B cell (primary cell): ENCODE data around the gene OR2B6. TPM values are rescaled to one million over a fixed set of nuclear protein-coding genes. Genes with fewer than 3 reads are reported as not detected.

ENCODE experiments used
- ATAC-seq: fragments of 200-7000 bp; cut with Tn5 transposase; one replicate; pipeline ENCODE4 v1.10.0; 2021; ENCODE audit warnings: low read depth, mild to moderate bottlenecking, moderate number of reproducible peaks, moderate library complexity
- CTCF ChIA-PET: fragments of 350-600 bp; sonication (Branson Sonifier 250); formaldehyde crosslinking; loops from one replicate; lab custom pipeline; 2021; ENCODE audit warnings: antibody characterized with exemption, inconsistent platforms; lab: Charles Lee
- POLR2A ChIA-PET: fragments of 350-600 bp; sonication (Branson Sonifier 250); formaldehyde crosslinking; loops from one replicate; lab custom pipeline; 2021; ENCODE audit warnings: antibody characterized with exemption; lab: Charles Lee
- DNase-seq: peaks from one replicate; pipeline ENCODE4 v3.0.0; 2013
- H2AFZ ChIP-seq: 2 replicates; pipeline ENCODE4 v1.6.1; 2012; ENCODE audit warnings: mild to moderate bottlenecking, low read depth, low read length; ENCODE audit not compliant: insufficient read depth, poor library complexity, severe bottlenecking
- H3K27ac ChIP-seq, 2 donors: 1 replicate in 1 of 2; 2 replicates in 1 of 2; pipeline ENCODE4 v1.5.1; 2012 to 2013; ENCODE audit warnings: low read length in 2 of 2, mild to moderate bottlenecking in 2 of 2, moderate library complexity in 1 of 2
- H3K27me3 ChIP-seq, 4 experiments: fragments of 200-600 bp in 1 of 4; sonication (generic) in 1 of 4; replicated peaks in 1 of 4; 1 replicate in 2 of 4; 2 replicates in 2 of 4; pipeline versions ENCODE4 v1.6.1 to v1.7.0; 2013 to 2016; ENCODE audit warnings: low read length in 3 of 4, mild to moderate bottlenecking in 2 of 4, mixed read lengths in 1 of 4, moderate library complexity in 1 of 4; ENCODE audit not compliant: insufficient read depth in 4 of 4, control insufficient read depth in 3 of 4; ENCODE audit errors: control extremely low read depth in 1 of 4
- H3K36me3 ChIP-seq, 2 experiments: replicated peaks in 1 of 2; 1 replicate in 1 of 2; 2 replicates in 1 of 2; pipeline versions ENCODE4 v1.6.1 to v1.7.1; 2013; ENCODE audit warnings: low read length in 1 of 2; ENCODE audit not compliant: insufficient read depth in 2 of 2, control insufficient read depth in 1 of 2; ENCODE audit errors: control extremely low read depth in 1 of 2, extremely low read depth in 1 of 2
- H3K4me1 ChIP-seq, 2 donors: fragments of 200-600 bp in 1 of 2; sonication (generic) in 1 of 2; 1 replicate in 1 of 2; 2 replicates in 1 of 2; pipeline versions ENCODE4 v1.5.1 to v1.6.1; 2013 to 2017; ENCODE audit warnings: low read length in 2 of 2; ENCODE audit not compliant: control insufficient read depth in 2 of 2, insufficient read depth in 2 of 2
- H3K4me2 ChIP-seq: replicated peaks from 2 replicates; pipeline ENCODE3; 2012; ENCODE audit warnings: mild to moderate bottlenecking, low read depth, low read length; ENCODE audit not compliant: poor library complexity, severe bottlenecking
- H3K4me3 ChIP-seq, 5 experiments: fragments of 200-600 bp in 1 of 5; sonication (generic) in 1 of 5; 1 replicate in 3 of 5; 2 replicates in 2 of 5; pipeline versions ENCODE4 v1.5.1 to v1.7.0; 2011 to 2016; ENCODE audit warnings: low read length in 4 of 5, mild to moderate bottlenecking in 4 of 5, low read depth in 2 of 5, control low read depth in 1 of 5, moderate library complexity in 1 of 5; ENCODE audit not compliant: insufficient read depth in 1 of 5; ENCODE audit errors: control extremely low read depth in 1 of 5, extremely low read depth in 1 of 5
- H3K79me2 ChIP-seq: fragments of 200-600 bp; sonication (generic); one replicate; pipeline ENCODE4 v1.6.0; 2016; ENCODE audit warnings: low read length; ENCODE audit not compliant: control insufficient read depth, insufficient read depth
- H3K9ac ChIP-seq: fragments of 200-600 bp; sonication (generic); 2 replicates; pipeline ENCODE4 v1.6.1; 2017; ENCODE audit warnings: mild to moderate bottlenecking, low read length, moderate library complexity
- H3K9me3 ChIP-seq, 3 donors: one replicate each; pipeline versions ENCODE4 v1.6.1 to v1.7.1; 2013; ENCODE audit warnings: low read length in 2 of 3; ENCODE audit not compliant: control insufficient read depth in 2 of 3, insufficient read depth in 1 of 3; ENCODE audit errors: control extremely low read depth in 1 of 3
- H4K20me1 ChIP-seq: 2 replicates; pipeline ENCODE4 v1.6.0; 2012; ENCODE audit warnings: mild to moderate bottlenecking, low read length; ENCODE audit not compliant: insufficient read depth, control insufficient read depth, poor library complexity, severe bottlenecking
- H3K27ac Mint-ChIP-seq: one replicate; pipeline ENCODE4 v1.8.0; 2021; ENCODE audit warnings: mixed read lengths
- H3K27me3 Mint-ChIP-seq: one replicate; pipeline ENCODE4 v1.8.0; 2021; ENCODE audit warnings: mixed read lengths
- H3K4me1 Mint-ChIP-seq: one replicate; pipeline ENCODE4 v1.8.0; 2021; ENCODE audit warnings: mixed read lengths
- H3K4me3 Mint-ChIP-seq: one replicate; pipeline ENCODE4 v1.8.0; 2021; ENCODE audit warnings: mixed read lengths
- H3K9me3 Mint-ChIP-seq: one replicate; pipeline ENCODE4 v1.8.0; 2022; ENCODE audit warnings: mixed read lengths; ENCODE audit not compliant: insufficient read depth
- EZH2 ChIP-seq: IDR thresholded peaks from 2 replicates; pipeline ENCODE4 v1.6.1; 2012; ENCODE audit warnings: borderline replicate concordance, low read depth, mild to moderate bottlenecking, moderate library complexity, low read length; ENCODE audit not compliant: insufficient read depth, poor library complexity, severe bottlenecking
- WGBS: methylation state at CpG from one replicate; pipeline ENCODE4 v1.1.5; 2013; ENCODE audit warnings: missing lambda C conversion rate; ENCODE audit not compliant: insufficient coverage; 5-methylcytosine and 5-hydroxymethylcytosine counted together
- intact Hi-C: fragments of 100-400 bp; cut with micrococcal nuclease; formaldehyde crosslinking; loops from one replicate; pipeline ENCODE4 v1.10.0; 2022
- polyA plus RNA-seq: library from polyadenylated mRNA; depleted of rRNA; stranded (reverse); fragments of >200 nt; gene quantifications from 2 replicates; pipeline ENCODE4 v1.2.3, GENCODE V29; 2012
- total RNA-seq, 2 donors: library from RNA; stranded (reverse); fragments of 120-200 nt in 1 of 2; gene quantifications; 1 replicate in 1 of 2; 2 replicates in 1 of 2; pipeline versions ENCODE4 v1.2.3 to v1.2.4, GENCODE V29; 2013 to 2022
- TF ChIP-seq, protein P1 (sequence below): fragments of 200-600 bp; IDR thresholded peaks from one replicate; pipeline ENCODE4 v1.8.0; 2022; ENCODE audit warnings: antibody characterized with exemption, mild to moderate bottlenecking

Gene OR2B6
- total and polyA plus RNA-seq, 2 donors (not counting 1 experiment from before 2014, with no cell fraction given): not detected

DNA sequence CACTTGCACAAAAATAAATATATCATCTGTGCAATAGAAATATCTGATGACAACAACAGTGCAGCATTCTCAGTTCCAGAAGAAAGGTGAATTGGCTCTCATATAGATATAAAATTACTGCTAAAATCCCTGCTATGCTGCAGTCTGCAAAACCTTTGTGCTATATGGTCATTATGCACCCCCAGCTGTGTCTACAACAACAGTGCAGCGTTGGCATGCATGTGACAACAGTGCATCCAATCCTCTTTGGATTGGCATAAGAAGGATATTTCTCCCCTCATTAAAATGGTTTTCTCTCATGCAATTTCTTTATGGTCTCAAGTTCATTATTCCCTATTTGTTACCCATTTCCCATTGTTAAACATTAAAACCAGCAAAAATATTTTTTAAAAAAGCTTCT is 23.1 kb downstream of the OR2B6 start:
- H2AFZ ChIP-seq: no peak overlapping the region
- no peak overlapping the region for H3K27ac ChIP-seq
- no peak overlapping the region for H3K4me2 ChIP-seq
- H3K27me3 ChIP-seq: no peaks in the 10 kb centered on the region
- ChIA-PET POLR2A (no interaction called here), CTCF (no interaction called here)
- H4K20me1 ChIP-seq: no peaks in the 10 kb centered on the region
- H3K79me2 ChIP-seq: no peaks in the 10 kb centered on the region
- no peak overlapping the region for H3K9ac ChIP-seq
- ATAC-seq (no peak), DNase-seq (no peak)
- intact Hi-C loops: no loop called here
- WGBS: 88% methylated on average over 1 of the region's 1 CpG
- TF ChIP-seq EZH2: no peak
- TF ChIP-seq, protein P1, sequence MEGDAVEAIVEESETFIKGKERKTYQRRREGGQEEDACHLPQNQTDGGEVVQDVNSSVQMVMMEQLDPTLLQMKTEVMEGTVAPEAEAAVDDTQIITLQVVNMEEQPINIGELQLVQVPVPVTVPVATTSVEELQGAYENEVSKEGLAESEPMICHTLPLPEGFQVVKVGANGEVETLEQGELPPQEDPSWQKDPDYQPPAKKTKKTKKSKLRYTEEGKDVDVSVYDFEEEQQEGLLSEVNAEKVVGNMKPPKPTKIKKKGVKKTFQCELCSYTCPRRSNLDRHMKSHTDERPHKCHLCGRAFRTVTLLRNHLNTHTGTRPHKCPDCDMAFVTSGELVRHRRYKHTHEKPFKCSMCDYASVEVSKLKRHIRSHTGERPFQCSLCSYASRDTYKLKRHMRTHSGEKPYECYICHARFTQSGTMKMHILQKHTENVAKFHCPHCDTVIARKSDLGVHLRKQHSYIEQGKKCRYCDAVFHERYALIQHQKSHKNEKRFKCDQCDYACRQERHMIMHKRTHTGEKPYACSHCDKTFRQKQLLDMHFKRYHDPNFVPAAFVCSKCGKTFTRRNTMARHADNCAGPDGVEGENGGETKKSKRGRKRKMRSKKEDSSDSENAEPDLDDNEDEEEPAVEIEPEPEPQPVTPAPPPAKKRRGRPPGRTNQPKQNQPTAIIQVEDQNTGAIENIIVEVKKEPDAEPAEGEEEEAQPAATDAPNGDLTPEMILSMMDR: no peak
- Mint-ChIP-seq H3K27me3 (no peaks in the 10 kb centered on the region), H3K27ac (no peak overlapping the region), H3K4me3 (no peak overlapping the region), H3K4me1 (peaks cover 3% of the 10 kb centered on the region), H3K9me3 (no peaks in the 10 kb centered on the region)
- peaks cover 0 to under 1% of the 10 kb centered on the region in 2 donors for H3K4me1 ChIP-seq
- H3K9me3 ChIP-seq: no peaks in the 10 kb centered on the region
- no peak overlapping the region for H3K4me3 ChIP-seq
- H3K36me3 ChIP-seq: no peaks in the 10 kb centered on the region

DNA sequence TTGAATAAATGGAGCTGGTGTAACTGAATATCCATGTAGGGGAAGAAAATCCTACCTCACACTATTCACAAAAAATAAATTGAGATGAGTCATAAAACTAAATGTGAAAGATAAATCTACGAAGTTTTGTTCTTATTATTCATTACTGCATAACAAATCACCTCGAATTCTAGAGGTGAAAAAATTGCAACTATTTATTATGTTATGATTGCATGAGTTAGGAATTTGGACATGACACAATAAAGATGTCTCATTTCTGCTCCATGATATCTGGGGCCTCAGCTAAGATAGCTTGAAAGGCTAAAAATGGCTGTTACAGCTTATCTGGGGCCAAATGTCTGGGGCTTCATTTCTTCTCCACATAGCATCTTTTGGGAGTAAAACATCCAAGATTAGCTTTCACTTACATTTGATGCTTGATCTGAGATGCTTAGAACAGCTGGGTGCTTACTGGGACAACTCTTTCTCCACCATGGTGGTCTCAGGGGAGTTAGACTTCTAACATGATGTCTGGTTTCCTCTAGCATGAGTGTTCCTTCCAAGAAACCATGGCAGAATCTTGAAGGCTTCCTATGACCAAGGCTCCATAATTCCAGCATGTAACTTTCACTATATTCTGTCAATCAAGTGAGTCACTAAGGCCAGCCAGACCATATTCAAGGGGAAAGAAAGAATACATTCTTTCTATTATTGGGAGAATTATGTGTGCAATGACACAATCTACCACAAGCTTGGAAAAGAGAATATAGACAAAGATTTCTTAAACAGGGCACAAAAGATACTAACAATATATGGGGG is 30.1 kb downstream of the OR2B6 start:
- POLR2A ChIA-PET: no interaction called here
- Histone ChIP-seq H3K4me1 (no peaks in the 10 kb centered on the region), H3K27me3 (no peaks in the 10 kb centered on the region), H4K20me1 (no peaks in the 10 kb centered on the region), H3K9me3 (no peaks in the 10 kb centered on the region), H3K79me2 (no peaks in the 10 kb centered on the region), H2AFZ (no peak overlapping the region), H3K4me2 (no peak overlapping the region), H3K27ac (no peak overlapping the region), H3K4me3 (no peak overlapping the region), H3K9ac (no peak overlapping the region), H3K36me3 (no peaks in the 10 kb centered on the region)
- CTCF ChIA-PET: interaction anchor here (0.8 kb wide), 1 partner anchor 11 kb away, joined by 3 read pairs; no protein-coding TSS in a partner anchor
- no peaks in the 10 kb centered on the region for H3K4me1 Mint-ChIP-seq
- no peak for DNase-seq
- intact Hi-C loops: no loop called here
- no peaks in the 10 kb centered on the region for H3K9me3 Mint-ChIP-seq
- no peak overlapping the region for H3K4me3 Mint-ChIP-seq
- H3K27ac Mint-ChIP-seq: no peak overlapping the region
- peaks cover 20% of the 10 kb centered on the region for H3K27me3 Mint-ChIP-seq
- no peak for TF ChIP-seq EZH2
- TF ChIP-seq, protein P1: no peak
- ATAC-seq: no peak
- WGBS: no CpG with 5 or more reads among the region's 2 CpGs
